Measurements from ENCODE around the gene COQ4. TPM values are rescaled to one million over a fixed set of nuclear protein-coding genes. Genes with fewer than 3 reads are reported as not detected.
A peak's percentile ranks its signal among the peaks of the same experiment; 100 is the strongest.

The COQ4 gene
- total RNA-seq, 8 experiments from 2014 or later = 37.8 to 66.5 (median 51.1) TPM

DNA sequence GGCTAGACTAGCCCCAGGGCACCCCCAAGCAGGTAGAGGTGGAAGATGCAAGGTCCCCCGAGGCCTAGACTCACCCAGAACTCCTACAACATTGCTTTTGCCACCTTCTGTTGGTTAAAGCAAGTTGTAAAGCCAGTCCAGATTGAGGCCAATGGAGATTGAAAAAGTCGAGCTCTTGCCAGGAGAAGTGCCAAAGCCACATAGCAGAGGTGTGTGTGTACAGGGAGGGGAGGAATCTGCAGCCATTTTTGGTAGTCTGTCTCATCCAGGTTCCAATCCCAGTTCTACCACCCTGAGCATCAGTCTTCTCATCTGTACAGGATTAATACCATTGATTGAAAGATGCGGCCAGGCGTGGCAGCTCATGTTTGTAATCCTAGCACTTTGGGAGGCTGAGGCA lies 36.2 kb downstream of the COQ4 start:
- WGBS, 10 experiments = 100% methylated on average over 1 to 2 of the region's 4 CpGs; no CpG with 5 or more reads in 7 of the 10 experiments
- in situ Hi-C loops (cut with MboI; ENCODE audit: low pct_unique_long_range_greater_than_20kb in 2 of 9, low sequenced_read_pairs in 9 of 9, unreplicated experiment in 9 of 9) = no loop called here
- peaks cover 8 to 12% of the 10 kb centered on the region in 2 donors for H3K4me1 ChIP-seq (replicated peaks in 1 of 2)
- H3K27ac ChIP-seq = no peak overlapping the region
- H3K4me3 ChIP-seq = no peak overlapping the region
- no peak for ATAC-seq (replicated peaks in 6 of 8)

DNA sequence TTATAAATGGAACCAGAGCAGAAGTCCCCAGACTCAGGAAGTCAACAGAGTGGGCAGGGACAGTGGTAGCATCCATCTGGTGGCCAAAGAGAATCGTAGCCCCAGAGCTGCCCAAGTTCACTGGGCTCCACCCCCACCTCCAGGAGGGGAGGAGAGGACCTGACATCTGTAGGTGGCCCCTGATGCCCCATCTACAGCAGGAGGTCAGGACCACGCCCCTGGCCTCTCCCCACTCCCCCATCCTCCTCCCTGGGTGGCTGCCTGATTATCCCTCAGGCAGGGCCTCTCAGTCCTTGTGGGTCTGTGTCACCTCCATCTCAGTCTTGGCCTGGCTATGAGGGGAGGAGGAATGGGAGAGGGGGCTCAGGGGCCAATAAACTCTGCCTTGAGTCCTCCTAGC lies 38.2 kb downstream of the COQ4 start:
- in situ Hi-C loops (cut with MboI; ENCODE audit: low pct_unique_long_range_greater_than_20kb in 2 of 9, low sequenced_read_pairs in 9 of 9, unreplicated experiment in 9 of 9) = loop anchor here in 3 of 9 experiments (10.0 kb wide), 1 partner anchor 54 kb away; no protein-coding TSS in a partner anchor
- no peak for ATAC-seq (replicated peaks in 6 of 8)
- no peak overlapping the region for H3K4me3 ChIP-seq
- WGBS, 10 experiments = 60% methylated on average over 1 of the region's 2 CpGs; no CpG with 5 or more reads in 9 of the 10 experiments
- no peak overlapping the region for H3K27ac ChIP-seq
- peaks cover 20 to 30% of the 10 kb centered on the region in 2 donors for H3K4me1 ChIP-seq (replicated peaks in 1 of 2)

DNA sequence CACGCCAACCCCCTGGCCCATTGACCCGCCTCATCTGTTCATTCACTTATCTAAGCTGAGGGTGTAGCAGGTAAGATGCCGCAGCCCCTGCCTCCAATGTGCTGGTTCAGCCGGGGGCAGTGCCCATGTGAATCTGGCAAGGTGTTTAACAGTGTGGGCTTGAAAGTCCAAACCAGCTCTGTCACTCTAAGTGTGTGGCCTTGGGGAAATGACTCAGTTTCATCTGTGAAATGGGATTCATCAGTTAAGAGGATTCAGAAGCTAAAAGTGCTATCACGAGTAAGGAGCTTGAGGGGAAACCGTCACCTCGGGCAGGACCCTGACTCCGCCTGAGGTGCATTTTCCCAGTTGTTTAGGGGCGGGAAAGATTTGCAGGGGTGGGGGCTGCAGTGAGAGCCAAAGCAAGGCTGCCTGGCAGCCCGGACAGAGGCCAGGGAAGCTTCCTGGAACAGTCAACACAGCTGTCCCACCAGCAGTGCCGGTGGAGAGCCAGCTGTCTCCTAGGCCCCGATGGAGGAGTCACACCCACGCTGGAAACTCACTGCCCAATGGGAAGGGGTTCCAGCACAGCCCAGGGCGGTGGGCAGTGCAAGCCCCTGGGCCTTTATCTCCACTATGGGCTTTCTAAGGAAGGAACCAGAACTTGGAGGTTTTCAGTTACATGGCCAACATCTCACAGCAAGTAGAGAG lies 38.8 kb downstream of the COQ4 start:
- in situ Hi-C loops (cut with MboI; ENCODE audit: low pct_unique_long_range_greater_than_20kb in 2 of 9, low sequenced_read_pairs in 9 of 9, unreplicated experiment in 9 of 9) = loop anchor here in 3 of 9 experiments (10.0 kb wide), 1 partner anchor 53 kb away; no protein-coding TSS in a partner anchor
- Histone ChIP-seq H3K4me1 (replicated peaks in 1 of 2) (peaks cover 21 to 33% of the 10 kb centered on the region in 2 donors), H3K4me3 (no peak overlapping the region), H3K27ac (peak overlapping the region; percentile 3 to 49)
- ATAC-seq (replicated peaks in 6 of 8) = peak in 7 of 8 experiments; percentile 1 to 44 (median 7)
- 71 to 100% (median 90%) methylated on average over 1 to 8 of the region's 14 CpGs; no CpG with 5 or more reads in 7 of the 10 experiments for WGBS, 10 experiments

DNA sequence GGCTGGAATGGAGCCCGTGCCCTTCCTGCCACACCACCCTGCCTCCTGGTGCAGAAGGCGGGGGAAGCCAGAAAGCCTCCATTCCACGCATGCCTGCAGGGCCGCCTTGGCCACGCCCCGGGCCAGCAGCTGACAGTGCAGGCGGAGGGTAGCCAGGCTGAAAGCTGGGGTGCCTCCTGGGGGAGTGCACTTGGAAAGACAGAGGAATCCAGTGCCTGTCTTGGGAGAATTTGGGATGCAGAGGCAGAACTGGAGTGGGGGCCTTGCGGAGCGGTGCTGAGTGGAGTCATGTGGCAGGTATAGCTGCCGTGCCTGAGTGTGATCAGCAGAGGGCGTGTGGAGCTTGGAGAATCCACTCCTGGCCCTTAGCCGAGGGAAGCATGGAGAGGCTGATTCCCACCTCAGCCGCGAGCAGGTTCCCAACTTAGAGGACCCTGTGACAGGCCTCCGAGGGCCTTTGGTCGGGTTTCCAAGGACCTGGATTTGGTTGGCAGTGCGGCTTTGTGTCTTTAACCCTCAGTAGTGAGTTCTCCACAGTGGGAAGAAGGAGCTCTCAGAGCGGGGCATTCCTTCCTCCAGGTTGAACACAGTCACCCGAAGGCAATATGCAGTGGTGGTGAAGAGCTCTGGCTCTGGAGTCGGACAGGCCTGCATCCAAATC lies 39.5 kb downstream of the COQ4 start:
- in situ Hi-C loops (cut with MboI; ENCODE audit: low pct_unique_long_range_greater_than_20kb in 2 of 9, low sequenced_read_pairs in 9 of 9, unreplicated experiment in 9 of 9) = loop anchor here in 3 of 9 experiments (10.0 kb wide), 1 partner anchor 53 kb away; no protein-coding TSS in a partner anchor
- 0 to 100% (median 18%) methylated on average over 1 to 9 of the region's 20 CpGs; no CpG with 5 or more reads in 2 of the 10 experiments for WGBS, 10 experiments
- Histone ChIP-seq H3K27ac (peak overlapping the region; percentile 21 to 49), H3K4me3 (no peak overlapping the region), H3K4me1 (replicated peaks in 1 of 2) (peaks cover 21 to 33% of the 10 kb centered on the region in 2 donors)
- peak; percentile 69 to 87 (median 74) for ATAC-seq (replicated peaks in 6 of 8)

- Histone ChIP-seq H3K4me1 (replicated peaks in 1 of 2) (peaks cover 21 to 33% of the 10 kb centered on the region in 2 donors), H3K27ac (peak overlapping the region in 1 of 2 donors; percentile 43), H3K4me3 (no peak overlapping the region)
- in situ Hi-C loops (cut with MboI; ENCODE audit: low pct_unique_long_range_greater_than_20kb in 2 of 9, low sequenced_read_pairs in 9 of 9, unreplicated experiment in 9 of 9) = loop anchor here in 3 of 9 experiments (10.0 kb wide), 1 partner anchor 52 kb away; no protein-coding TSS in a partner anchor
- no peak for ATAC-seq (replicated peaks in 6 of 8)
- 67 to 100% (median 90%) methylated on average over 1 of the region's 3 CpGs; no CpG with 5 or more reads in 6 of the 10 experiments for WGBS, 10 experiments
Measured at GRCh38 chr9:128362774-128363173, 40.1 kb downstream of the COQ4 start.

DNA sequence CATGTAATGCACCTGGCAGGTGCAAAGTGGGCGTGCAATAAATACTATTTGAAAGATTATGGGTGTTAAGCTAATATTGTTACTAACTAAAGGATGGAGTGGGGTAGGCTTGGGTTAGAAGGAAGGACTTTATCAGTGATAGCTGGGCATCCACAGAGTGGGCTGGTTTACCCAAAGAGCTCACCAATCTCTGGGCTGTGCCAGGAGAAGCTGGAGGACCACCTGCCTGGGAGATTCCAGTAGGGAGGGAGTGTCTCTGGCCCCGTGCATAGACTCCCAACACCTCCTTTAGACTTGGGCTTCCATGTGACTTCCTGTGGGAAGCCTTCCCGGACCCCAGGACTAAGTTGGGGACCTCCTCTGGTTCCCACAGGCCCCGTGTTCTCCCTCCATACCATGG lies 42.9 kb downstream of the COQ4 start:
- ATAC-seq (replicated peaks in 6 of 8) = no peak
- peak overlapping the region; percentile 93 to 98 for H3K27ac ChIP-seq
- in situ Hi-C loops (cut with MboI; ENCODE audit: low pct_unique_long_range_greater_than_20kb in 2 of 9, low sequenced_read_pairs in 9 of 9, unreplicated experiment in 9 of 9) = loop anchor here in 3 of 9 experiments (10.0 kb wide), 1 partner anchor 49 kb away; no protein-coding TSS in a partner anchor
- peaks cover 26 to 38% of the 10 kb centered on the region in 2 donors for H3K4me1 ChIP-seq (replicated peaks in 1 of 2)
- 0 to 100% (median 67%) methylated on average over 1 to 3 of the region's 4 CpGs; no CpG with 5 or more reads in 5 of the 10 experiments for WGBS, 10 experiments
- peak overlapping the region in 3 of 5 donors; percentile 11 to 18 (median 11) for H3K4me3 ChIP-seq

DNA sequence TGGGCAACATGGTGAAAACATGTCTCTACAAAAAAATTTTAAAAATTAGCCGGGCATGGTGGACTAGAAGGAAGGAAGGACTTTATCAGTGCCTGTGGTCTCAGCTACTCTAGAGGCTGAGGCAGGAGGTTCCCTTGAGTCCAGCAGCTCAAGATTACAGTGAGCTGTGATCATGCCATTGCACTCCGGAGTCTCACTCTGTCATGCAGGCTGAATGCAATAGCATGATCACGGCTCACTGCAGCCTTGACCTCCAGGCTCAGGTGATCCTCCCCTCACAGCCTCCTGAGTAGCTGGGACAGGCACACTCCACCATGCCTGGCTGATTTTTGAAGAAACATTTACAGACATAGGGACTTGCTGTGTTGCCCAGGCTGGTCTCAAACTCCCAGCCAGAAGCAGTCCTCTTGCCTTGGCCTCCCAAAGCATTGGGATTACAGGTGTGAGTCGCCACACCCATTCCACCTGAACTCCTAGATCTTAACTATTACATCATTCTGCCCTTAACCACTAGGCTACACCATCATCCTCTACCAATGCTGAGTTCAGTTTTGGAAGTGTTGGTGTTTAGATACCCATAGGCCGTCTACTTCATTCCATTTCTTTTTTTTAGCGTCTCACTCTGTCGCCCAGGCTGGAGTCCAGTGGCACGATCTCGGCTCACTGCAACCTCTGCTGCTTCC lies 46.5 kb downstream of the COQ4 start:
- no peak for ATAC-seq (replicated peaks in 6 of 8)
- 79 to 100% (median 98%) methylated on average over 1 to 6 of the region's 9 CpGs; no CpG with 5 or more reads in 1 of the 10 experiments for WGBS, 10 experiments
- H3K4me1 ChIP-seq (replicated peaks in 1 of 2) = peaks cover 27 to 30% of the 10 kb centered on the region in 2 donors
- no peak overlapping the region for H3K27ac ChIP-seq
- no peak overlapping the region for H3K4me3 ChIP-seq
- in situ Hi-C loops (cut with MboI; ENCODE audit: low pct_unique_long_range_greater_than_20kb in 2 of 9, low sequenced_read_pairs in 9 of 9, unreplicated experiment in 9 of 9) = loop anchor here in 3 of 9 experiments (10.0 kb wide), 1 partner anchor 46 kb away; no protein-coding TSS in a partner anchor

- Histone ChIP-seq H3K4me3 (peak overlapping the region; percentile 70 to 98 (median 78)), H3K27ac (peak overlapping the region; percentile 95), H3K4me1 (replicated peaks in 1 of 2) (peaks cover 19% of the 10 kb centered on the region in 2 donors)
- in situ Hi-C loops (cut with MboI; ENCODE audit: low pct_unique_long_range_greater_than_20kb in 2 of 9, low sequenced_read_pairs in 9 of 9, unreplicated experiment in 9 of 9) = no loop called here
- peak in 2 of 8 experiments; percentile 0 to 2 for ATAC-seq (replicated peaks in 6 of 8)
Measured at GRCh38 chr9:128370367-128370751, 47.7 kb downstream of the COQ4 start.

- ATAC-seq (replicated peaks in 6 of 8) = peak; percentile 88 to 96 (median 90)
- in situ Hi-C loops (cut with MboI; ENCODE audit: low pct_unique_long_range_greater_than_20kb in 2 of 9, low sequenced_read_pairs in 9 of 9, unreplicated experiment in 9 of 9) = no loop called here
- H3K4me3 ChIP-seq = peak within 1 kb of the TSS; percentile 70 to 98 (median 78)
- 0 to 8% (median 2%) methylated on average over 1 to 17 of the region's 55 CpGs; no CpG with 5 or more reads in 2 of the 10 experiments for WGBS, 10 experiments
- H3K27ac ChIP-seq = peak within 1 kb of the TSS; percentile 95
- H3K4me1 ChIP-seq (replicated peaks in 1 of 2) = peaks cover 13 to 14% of the 10 kb centered on the region in 2 donors
Measured at GRCh38 chr9:128370752-128371629, 48.4 kb downstream of the COQ4 start, which contains the start of gene URM1. URM1 (plus strand) TSS chr9:128371374; CDS start chr9:128371381, 7 bp downstream.

DNA sequence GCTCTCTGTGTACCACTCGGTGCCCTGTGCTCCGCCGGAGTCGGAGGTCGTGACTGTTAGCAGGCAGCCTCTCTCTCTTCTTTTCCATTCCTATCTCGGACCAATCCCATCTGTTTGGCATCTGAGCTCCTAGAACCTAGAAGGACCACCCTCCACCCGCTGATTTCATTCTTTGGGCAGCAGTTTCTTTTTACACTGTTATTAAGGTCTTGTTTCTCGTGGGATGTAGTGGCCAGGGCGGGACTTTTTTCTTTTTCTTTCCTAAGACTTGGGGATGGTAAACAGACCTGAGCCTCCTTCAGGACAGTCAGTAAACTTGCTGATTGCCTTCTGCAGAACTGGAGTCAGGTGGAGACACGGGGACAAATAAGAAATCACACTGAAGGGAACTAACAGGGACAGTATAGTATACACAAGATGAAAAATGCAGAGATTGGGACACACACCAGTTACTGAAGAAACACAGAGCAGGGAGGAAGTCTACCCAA lies 49.0 kb downstream of the COQ4 start:
- Histone ChIP-seq H3K27ac (peak overlapping the region; percentile 95), H3K4me1 (replicated peaks in 1 of 2) (peaks cover 12 to 14% of the 10 kb centered on the region in 2 donors), H3K4me3 (peak overlapping the region; percentile 70 to 98 (median 78))
- no peak for ATAC-seq (replicated peaks in 6 of 8)
- 0 to 2% (median 0%) methylated on average over 1 to 10 of the region's 10 CpGs; no CpG with 5 or more reads in 1 of the 10 experiments for WGBS, 10 experiments
- in situ Hi-C loops (cut with MboI; ENCODE audit: low pct_unique_long_range_greater_than_20kb in 2 of 9, low sequenced_read_pairs in 9 of 9, unreplicated experiment in 9 of 9) = no loop called here

GRCh38 chr9:128372188-128372641 lies 49.6 kb downstream of the COQ4 start:
- in situ Hi-C loops (cut with MboI; ENCODE audit: low pct_unique_long_range_greater_than_20kb in 2 of 9, low sequenced_read_pairs in 9 of 9, unreplicated experiment in 9 of 9) = no loop called here
- peak in 1 of 8 experiments; percentile 4 for ATAC-seq (replicated peaks in 6 of 8)
- H3K4me1 ChIP-seq (replicated peaks in 1 of 2) = peaks cover 12 to 14% of the 10 kb centered on the region in 2 donors
- peak overlapping the region; percentile 70 to 98 (median 78) for H3K4me3 ChIP-seq
- H3K27ac ChIP-seq = peak overlapping the region; percentile 95
- whole genome bisulfite sequencing, 10 experiments = 24 to 78% (median 47%) methylated on average over 3 to 4 of the region's 4 CpGs; no CpG with 5 or more reads in 4 of the 10 experiments

Data from motor neuron (in vitro differentiated cells).